ENCODE data around the gene TTLL3.

GRCh38 chr3:9867106-9867505 lies 57.0 kb downstream of the TTLL3 start:
- TF ChIP-seq CTCF (IDR thresholded peaks at IDR 0.05) (no peak), POLR2A (IDR thresholded peaks at IDR 0.05) (no peak)
